CD1c-positive myeloid dendritic cell (primary cell): ENCODE measurements around the gene CFAP69.
"Not testable (repeated sequence)": the region's sequence is repeated elsewhere in the genome, so short reads cannot be mapped to it uniquely, and the experiment has no call there.

ENCODE experiments used
- DNase-seq: peaks from one replicate; pipeline ENCODE4 v3.0.0-alpha.2; 2016; ENCODE audit errors: extremely low spot score

CFAP69 gene

DNA sequence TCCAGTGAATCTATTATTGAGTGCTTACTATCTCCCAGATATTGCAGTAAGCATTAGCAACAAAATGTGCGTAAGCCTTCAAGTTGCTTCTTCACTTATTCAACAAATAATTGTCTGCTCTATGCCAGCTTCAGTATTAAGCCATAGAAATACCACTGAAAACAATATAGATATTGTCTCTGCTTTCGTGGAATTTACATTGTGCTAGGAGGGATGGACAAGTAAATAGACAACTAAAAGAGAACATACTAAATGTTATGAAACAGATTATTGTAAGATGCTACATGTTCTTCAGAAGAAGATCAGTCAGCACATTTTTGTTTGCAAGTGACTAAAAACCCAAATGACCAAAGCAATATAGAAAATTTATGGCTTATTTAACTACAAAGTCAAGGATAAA is 27.3 kb downstream of the CFAP69 start:
- no peak for DNase-seq

DNA sequence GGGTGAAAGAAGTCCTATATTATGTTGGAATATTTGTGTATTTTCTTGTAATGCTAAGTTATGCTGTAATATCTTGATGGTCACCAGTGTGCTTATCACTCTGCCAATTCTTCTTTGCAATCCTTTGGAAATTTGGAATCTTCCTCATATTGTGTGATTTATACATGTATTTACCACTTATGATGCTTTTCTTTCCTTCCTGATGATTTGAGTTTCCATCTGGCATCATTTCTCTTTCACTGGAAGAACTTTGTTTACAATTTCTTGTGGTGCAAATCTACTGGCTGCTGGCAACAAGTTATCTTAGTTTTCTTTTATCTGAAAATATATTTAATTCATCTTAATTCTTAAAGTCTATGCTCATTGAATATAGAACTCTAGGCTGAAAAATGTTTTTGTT is 29.2 kb downstream of the CFAP69 start:
- no peak for DNase-seq

DNA sequence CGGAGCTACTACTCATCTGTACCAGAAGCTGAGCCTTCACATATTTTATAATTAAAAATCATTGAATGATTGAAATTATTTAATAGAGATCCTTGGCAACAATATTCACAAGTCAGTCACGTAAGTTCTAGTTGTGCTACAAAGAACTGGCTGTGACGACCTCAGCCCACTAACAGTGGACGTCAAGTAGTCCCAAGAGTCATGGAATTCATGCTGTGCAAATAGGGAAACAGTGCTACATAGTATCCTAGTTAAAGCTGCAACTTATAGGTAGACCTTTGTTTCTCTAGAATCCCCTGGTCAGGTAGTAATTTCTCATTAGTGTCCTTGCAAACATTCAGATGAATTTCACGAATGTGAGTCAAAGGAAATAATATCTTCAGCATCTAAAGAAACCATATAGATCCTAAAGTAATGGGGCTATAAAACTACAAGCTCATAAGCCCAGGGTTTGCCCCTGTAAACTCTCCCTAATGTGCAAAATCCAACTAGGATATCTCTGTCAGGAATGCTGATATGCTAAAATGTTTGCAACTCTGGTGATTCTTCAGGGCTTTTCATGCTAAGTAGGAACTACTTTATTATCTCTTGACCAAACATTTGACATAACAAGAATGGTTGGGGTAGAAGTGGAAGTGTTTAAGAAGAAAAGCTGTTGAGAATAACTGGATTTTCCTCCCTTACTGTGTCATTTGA is 31.2 kb downstream of the CFAP69 start:
- no peak for DNase-seq

DNA sequence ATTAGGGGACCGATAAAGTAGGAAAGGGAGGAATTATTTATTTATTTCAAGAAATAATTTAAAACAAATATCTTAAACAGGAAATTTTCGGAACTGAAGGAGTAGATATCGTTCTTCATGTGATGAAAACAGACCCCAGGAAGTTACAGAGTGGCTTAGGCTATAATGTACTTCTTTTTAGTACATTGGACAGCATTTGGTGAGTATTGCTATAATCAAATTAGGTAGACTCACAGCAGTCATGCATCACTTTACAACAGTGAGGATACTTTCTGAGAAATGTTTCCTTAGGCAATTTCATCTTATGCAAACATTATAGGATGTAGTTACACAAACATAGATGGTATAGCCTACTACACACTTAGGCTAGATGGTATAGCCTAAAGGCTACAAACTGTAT is 43.2 kb downstream of the CFAP69 start:
- DNase-seq = no peak

DNA sequence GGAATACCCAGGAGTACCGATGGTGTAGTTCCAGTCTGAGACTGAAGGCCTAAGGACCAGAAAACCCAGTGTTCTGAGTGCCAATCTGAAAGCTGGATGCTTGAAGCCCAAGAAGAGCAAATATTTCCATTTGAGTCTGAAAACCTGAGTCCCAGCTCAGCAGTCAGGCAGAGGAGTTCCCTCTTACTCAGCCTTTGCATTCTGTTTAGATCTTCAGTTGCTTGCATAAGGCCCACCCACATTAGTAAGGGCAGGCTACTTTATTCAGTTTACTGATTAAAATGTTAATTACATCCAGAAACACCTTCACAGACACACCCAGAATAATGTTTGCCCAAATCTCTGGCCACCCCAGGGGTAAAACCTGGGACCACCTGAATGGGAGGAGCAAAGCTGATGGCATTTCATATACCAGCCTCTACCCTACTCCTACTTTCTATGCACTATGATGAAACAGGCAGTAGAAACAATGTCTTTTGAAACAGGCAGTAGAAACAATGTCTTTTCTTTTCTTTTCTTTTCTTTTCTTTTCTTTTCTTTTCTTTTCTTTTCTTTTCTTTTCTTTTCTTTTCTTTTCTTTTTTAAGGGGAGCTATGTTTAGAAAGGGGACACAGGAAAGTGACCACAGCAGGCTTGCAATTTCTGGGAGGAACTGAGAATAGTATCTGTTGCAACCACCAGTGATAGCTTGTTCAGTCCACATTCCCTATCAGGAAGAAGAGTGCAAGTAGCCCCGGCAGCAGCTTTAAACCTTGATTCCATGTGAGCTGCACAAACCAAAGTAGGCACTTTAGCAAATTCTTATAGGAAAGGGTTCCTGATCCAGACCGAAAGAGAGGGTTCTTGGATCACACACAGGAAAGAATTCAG is 45.5 kb downstream of the CFAP69 start:
- peak; percentile 21 for DNase-seq

DNA sequence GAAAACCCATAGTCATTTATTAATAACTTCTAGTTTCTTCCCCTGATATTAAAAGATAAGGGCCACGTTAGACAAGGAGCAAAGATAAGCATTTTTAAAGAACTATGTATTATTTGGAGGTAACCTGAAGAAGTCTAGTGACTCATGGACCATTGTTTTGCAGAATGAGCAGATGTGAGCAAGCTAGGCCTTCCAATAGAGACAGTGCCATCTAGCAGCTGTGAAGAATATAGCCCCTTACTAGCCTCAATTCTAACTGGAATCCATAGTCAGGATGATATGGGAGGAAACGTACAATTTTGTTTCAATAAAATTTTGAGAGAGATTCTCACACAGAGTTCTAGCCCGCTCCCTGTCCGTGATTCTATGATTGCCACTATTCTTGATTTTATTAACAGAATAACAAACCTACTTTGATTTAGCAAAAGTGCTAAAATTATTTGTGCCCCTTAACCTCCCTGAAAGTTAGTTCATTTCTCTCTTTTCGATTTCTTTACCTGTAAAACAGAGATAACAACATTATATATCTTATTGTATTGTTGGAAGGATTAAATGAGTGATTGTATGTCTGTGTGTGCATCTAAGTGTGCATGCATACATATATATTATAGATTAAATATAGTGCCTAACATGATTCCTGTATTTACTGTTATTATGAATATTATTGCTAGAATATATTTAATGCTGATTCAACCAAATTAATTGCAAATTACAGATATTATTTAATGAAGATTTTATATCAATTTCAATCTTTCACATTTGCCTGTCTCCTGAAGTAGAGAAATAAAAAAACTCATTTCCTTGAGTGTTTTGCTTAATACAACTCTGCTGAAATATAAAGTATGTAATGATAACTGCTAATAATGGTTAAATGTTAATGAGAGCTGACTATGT is 53.4 kb downstream of the CFAP69 start:
- peak; percentile 23 for DNase-seq

DNA sequence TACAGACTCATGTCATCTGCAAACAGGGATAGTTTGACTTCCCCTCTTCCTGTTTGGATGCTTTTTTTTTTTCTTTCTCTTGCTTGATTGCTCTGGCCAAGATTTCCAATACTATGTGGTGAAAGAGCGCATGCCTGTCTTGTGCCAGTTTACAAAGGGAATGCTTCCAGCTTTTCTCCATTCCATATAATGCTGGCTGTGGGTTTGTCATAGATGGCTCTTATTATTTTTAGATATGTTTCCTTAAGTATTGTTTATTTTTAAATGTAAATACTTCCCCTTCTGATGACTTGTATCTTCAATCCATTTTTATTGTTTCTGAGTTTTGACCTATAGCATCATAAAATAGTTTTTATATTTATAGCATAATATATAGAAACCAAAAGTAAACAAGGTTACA is 58.3 kb downstream of the CFAP69 start:
- no peak for DNase-seq

DNA sequence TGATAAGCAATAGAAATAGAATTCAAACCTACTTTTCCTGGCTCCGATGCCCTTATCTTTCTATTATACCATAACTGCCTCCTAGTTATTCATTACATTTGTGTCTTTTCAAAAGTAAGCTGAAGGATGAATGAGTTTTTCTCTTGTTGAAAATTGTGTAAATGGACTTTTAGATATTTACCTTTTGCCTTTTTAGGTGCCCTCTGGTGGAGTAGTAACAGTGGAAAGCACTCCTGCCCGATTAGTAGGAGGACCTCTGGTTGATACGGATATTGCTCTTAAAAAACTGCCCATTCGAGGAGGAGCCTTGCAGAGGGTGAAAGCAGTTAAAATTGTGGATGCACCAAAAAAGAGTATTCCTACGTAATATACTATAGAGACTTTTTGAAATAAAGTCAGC is 64.9 kb downstream of the CFAP69 start:
- no peak for DNase-seq

DNA sequence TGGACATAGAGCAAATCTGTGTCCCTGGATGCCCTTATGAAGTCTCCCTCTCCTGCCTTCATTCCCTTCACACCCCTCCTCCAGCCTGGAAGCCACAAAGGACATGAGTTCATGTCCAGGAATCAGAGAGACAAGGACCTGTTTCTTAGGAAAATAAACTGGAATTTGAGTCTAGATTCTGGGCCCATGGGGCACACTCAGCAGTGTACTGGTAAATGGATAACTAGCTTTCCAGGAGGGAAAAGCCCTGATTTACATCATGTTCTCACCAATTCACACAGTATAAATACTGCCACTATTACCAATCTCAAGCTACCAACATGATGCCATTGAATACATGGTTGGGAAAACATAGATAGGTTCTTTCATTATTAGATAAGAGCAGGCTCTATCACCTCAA is 66.2 kb downstream of the CFAP69 start:
- no peak for DNase-seq

DNA sequence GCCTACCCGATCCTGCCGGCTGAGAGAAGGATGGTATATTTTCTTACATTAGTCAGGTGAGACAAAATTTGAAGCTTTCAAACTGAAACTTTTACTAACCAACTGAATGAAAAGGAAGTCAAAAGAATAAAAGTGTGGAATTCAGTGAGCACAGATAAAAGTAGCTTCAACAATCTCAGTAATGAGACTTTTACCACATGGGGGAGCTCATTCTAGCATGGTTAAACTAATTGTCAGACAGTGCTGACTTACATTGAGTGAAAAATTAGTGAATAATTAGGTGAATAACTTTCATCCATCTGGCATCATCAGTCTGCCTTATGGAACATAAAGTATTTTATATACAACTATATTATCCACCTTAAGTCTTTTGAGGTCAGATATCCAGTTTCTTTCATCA is 67.8 kb downstream of the CFAP69 start:
- DNase-seq = no peak

DNA sequence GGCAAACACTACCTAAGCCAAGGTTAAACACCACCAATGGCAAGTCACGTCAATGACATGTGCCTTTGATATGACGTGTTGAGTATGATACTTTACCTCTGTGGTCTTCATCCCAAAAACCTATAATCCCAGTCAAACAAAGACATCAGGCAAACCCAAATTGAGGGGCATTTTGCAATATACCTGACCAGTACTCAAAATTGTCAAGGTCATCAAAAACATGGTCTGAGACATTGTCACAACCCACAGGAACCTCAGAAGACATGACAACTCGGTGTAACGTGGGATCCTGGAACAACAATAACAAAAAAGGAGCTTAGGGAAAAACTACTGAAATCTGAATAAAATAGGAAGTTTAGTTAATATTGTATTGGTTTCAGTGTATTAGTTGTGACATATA is 68.9 kb downstream of the CFAP69 start:
- no peak for DNase-seq

DNA sequence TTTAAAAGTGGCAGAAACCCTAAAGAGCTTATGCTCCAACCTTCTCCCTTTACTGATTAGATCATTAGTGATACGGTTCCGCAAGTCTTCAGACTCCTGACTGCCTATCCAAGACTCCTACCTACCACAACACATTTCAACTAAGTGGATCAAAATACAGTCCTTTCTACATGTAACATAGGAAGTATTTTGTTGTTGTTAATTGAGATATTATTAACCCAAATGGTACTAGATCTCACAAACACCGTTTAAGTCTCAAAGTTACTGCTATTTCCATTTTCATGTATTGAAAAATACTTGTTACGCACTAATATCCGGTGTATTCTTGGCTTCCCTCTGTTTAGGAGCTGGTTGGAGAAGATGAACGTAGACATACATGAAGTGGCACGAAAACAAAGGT is 75.0 kb downstream of the CFAP69 start:
- no peak for DNase-seq

DNA sequence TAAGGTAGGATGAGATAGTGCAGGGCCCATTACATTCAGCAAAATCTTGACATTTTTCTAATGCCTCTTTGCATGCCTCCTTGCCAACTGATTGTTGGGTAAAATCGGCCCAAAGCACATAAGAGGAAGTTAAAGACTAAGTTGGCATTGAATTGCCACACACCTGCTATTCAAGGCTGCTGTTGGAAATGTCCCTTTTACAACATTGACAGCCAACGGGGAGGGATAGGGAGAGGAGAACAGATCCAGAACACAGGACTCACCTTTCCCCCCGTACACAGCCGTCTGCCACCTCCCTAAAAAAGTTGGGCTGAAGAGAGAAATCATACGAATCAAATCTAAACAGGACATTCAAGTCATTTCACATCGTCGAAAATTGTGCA is 75.4 kb downstream of the CFAP69 start:
- DNase-seq = no peak

DNA sequence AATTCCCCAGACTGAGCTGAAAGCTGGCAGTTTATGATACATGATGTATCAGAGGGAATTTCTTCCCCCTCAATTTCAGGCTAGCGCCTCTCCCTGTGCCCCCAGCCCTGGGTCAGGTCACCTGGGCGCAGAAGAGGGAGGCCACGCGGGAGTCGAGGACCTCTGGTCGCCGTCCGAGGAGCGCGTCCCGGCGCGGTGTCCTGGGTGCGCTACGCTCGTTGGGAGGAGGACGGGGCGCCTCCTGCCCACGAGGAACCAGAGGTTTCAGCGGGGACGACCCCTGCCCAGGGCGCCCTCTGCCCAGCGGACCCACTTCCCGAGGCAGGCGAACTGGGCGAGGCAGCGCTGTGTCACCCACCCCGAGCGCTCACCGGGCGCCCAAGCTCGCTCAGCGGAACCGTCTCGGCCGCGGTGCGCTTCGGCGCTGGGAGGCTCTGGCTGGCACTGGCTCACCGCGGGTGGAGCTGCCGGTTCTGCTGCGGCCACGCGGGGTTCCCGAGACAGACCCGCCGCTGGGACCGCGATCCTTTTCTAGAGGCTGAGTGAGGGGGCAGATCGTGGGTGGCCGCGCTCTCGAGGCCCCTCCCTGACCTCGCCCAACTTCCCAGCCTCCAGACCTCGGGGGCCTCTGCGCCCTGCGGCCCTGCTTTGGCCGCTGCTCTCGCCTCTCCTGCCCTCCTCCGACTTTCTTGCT is 76.0 kb downstream of the CFAP69 start, which contains the start of gene FAM237B:
FAM237B (minus strand) TSS at position 504 of the 694 bp plus-strand sequence. CDS start 1,556 bp downstream, outside the sequence.
- DNase-seq = no peak

DNA sequence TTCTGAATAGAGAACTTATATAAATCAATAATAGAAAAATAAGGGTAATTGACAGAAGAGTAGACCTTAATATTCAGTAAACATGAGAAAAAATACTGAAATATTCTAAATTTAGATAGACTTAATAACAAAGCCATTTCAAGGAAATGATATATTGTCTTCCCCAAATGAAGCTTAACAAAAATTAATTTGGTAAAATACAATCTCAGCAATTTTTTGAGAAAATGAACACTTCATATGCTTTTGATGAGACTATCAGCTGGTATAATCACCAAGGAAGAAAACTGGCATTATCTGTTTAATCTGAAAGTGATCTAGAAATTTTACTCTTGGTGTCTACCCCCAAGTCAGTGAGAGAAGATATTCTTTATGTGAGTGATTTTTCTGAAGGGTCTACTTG is 77.9 kb downstream of the CFAP69 start:
- DNase-seq = no peak

DNA sequence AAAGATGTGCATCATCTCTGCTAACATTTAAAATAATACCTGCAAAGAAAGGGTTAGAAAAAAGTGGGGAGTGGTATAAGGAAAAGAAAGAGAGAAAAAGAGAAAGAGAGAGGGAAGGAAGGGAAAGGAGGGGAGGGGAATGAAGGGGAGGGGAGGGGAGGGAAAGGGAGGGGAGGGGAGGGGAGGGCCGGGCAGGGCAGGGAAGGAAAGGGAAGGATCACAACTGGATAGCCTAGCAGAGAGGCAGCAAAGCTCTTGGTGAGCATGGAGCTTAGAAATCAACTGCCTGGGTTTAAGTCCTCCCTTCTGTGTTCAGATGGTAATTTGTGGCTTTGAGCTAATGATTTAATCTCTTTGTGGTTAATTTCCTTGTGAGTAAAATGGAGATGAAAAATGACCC is 81.5 kb downstream of the CFAP69 start:
- DNase-seq = no peak

DNA sequence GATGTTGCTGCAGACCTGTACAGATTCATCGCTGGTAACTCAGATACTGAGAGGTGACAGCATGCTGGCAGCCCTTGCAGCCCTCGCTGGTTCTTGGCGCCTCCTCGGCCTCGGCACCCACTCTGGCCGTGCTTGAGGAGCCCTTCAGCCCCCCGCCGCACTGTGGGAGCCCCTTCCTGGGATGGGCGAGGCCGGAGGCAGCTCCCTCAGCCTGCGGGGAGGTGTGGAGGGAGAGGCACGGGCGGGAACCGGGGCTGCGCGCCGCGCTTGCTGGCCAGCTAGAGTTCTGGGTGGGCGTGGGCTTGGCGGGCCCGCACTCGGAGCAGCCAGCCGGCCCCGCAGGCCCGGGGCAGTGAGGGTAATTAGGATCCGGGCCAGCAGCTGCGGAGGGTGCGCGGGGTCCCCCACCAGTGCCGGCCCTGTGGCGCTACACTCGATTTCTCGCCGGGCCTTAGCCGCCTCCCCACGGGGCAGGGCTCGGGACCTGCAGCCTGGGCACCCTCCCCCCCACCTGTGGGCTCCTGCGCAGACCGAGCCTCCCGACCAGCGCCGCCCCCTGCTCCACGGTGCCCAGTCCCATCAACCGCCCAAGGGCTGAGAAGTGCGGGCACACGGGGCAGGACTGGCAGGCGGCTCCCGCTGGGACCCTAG is 89.3 kb downstream of the CFAP69 start:
- no peak for DNase-seq

DNA sequence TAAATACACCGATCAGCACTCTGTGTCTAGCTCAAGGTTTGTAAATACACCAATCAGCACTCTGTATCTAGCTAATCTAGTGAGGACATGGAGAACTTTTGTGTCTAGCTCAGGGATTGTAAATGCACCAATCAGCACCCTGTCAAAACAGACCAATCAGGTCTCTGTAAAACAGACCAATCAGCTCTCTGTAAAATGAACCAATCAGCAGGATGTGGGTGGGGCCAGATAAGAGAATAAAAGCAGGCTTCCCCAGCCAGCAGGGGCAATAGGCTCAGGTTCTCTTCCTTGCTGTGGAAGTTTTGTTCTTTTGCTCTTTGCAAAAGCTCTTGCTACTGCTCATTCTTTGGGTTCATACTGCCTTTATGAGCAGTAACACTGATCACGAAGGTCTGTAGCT is 90.0 kb downstream of the CFAP69 start:
- not testable (repeated sequence) for DNase-seq

DNA sequence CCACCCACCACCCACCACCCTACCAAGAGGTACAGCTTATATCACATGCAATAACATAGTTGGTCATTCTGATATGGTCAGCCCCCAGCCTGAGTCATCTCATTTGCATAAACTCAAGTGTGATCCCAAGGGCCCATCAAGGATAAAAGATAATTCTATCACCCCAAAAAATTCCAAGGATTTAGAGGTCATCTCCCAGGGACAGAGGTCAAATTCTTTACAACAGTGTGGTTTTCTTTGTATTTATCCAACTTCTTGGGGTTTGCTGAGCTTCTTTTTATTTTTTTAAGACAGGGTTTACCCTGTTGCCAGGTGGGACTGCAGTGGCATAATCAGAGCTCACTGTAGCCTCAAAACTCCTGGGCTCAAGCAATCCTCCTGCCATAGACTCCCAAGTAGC is 92.1 kb downstream of the CFAP69 start:
- DNase-seq = no peak

DNA sequence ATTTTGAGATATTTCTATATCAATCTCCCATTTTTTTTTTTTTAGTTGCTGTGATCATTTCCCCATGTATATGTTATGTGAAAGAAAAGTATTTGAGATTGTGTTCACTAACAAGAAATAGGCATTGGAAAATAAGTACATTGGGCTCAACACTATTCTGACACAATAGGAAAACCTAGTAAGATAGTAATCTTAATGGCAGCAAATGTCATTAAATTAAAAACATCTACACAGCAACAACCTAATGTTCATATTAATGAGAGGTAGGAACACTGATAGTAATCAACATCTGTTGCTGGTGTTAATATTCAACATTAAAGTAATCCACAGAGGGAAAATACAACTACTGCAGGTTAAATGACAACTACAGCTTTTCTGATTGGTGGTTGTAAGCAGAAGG is 100.0 kb downstream of the CFAP69 start:
- no peak for DNase-seq
